Right lobe of liver (tissue), 4 donors: Measurements from ENCODE around the gene CNTNAP5.

Experiments
- CTCF ChIP-seq, 4 donors: fragments of 200-600 bp in 3 of 4; fragments of 450-650 bp in 1 of 4; IDR thresholded peaks; one replicate each; pipeline versions ENCODE4 v1.5.1 to v1.8.0; 2016 to 2022; ENCODE audit warnings: antibody characterized with exemption in 4 of 4, mild to moderate bottlenecking in 2 of 4
- POLR2A ChIP-seq: fragments of 450-650 bp; IDR thresholded peaks from one replicate; pipeline ENCODE4 v1.6.1; 2017; ENCODE audit warnings: antibody characterized with exemption, mild to moderate bottlenecking
- donor health status: DM: no; HTN: no; CAD: no.
- donor health status: DM: no; HTN: no; CAD: no.
- donor health status: DM: no; HTN: yes; CAD: no.

- TF ChIP-seq POLR2A (no peak), CTCF (IDR thresholded peaks at IDR 0.05) (no peak)
Observed at GRCh38 chr2:124045894-124046293, 20.8 kb downstream of the CNTNAP5 start.
